Fibroblast of pulmonary artery (primary cell): ENCODE results near the gene KLK11.

Experiments used
- DNase-seq: peaks from one replicate; pipeline ENCODE4 v3.0.0-alpha.2; 2010; ENCODE audit warnings: low read depth
- H3K4me3 ChIP-seq: replicated peaks from 2 replicates; pipeline ENCODE4 v1.5.1; 2011; ENCODE audit warnings: low read depth, mild to moderate bottlenecking, control low read depth, low read length, moderate library complexity
- TF ChIP-seq, protein P1 (sequence below): IDR thresholded peaks from 2 replicates; pipeline ENCODE4 v1.5.1; 2011; ENCODE audit warnings: mild to moderate bottlenecking, control low read depth, low read length, inconsistent platforms; ENCODE audit errors: missing control alignments

The KLK11 gene

DNA sequence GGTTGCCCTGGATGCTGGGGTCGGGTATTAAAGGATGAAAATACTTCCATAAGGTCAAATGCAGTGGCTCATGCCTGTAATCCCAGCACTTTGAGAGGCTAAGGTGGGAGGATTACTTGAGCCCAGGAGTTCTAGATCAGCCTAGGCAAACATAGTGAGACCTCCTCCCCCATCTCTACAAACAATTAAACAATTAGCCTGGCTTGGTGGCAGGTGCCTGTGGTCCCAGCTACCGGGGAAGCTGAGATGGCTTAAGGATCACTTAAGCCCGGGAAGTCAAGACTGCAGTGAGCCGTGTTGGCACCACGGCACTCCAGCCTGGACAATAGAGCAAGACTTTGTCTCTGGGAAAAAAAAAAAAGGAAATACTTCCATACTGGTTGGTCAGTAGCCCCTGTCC lies 1.5 kb downstream of the KLK11 start:
- H3K4me3 ChIP-seq, result no peak overlapping the region
- no peak for DNase-seq
- TF ChIP-seq, protein P1, sequence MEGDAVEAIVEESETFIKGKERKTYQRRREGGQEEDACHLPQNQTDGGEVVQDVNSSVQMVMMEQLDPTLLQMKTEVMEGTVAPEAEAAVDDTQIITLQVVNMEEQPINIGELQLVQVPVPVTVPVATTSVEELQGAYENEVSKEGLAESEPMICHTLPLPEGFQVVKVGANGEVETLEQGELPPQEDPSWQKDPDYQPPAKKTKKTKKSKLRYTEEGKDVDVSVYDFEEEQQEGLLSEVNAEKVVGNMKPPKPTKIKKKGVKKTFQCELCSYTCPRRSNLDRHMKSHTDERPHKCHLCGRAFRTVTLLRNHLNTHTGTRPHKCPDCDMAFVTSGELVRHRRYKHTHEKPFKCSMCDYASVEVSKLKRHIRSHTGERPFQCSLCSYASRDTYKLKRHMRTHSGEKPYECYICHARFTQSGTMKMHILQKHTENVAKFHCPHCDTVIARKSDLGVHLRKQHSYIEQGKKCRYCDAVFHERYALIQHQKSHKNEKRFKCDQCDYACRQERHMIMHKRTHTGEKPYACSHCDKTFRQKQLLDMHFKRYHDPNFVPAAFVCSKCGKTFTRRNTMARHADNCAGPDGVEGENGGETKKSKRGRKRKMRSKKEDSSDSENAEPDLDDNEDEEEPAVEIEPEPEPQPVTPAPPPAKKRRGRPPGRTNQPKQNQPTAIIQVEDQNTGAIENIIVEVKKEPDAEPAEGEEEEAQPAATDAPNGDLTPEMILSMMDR, result no peak

DNA sequence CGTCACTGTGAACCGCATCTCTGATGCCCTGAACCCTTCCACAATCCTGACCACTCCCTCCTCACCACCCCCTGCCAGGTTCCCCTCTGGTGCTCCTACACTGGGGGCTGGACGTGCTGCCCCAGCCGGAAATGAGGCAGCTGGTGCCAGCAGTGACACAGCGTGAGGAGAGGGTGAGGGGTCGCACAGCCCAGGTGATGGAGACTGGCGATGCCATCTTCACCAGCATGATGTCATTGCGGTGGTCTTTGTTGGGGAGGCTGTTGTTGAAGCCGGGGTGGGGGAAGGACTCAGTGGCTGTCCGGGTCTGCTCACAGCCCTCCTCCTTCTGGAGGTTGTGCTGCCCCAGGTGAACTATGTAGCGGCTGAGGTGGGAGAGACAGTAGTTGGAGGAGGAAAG lies 2.5 kb downstream of the KLK11 start:
- H3K4me3 ChIP-seq, result no peak overlapping the region
- DNase-seq, result no peak
- TF ChIP-seq, protein P1, result no peak

DNA sequence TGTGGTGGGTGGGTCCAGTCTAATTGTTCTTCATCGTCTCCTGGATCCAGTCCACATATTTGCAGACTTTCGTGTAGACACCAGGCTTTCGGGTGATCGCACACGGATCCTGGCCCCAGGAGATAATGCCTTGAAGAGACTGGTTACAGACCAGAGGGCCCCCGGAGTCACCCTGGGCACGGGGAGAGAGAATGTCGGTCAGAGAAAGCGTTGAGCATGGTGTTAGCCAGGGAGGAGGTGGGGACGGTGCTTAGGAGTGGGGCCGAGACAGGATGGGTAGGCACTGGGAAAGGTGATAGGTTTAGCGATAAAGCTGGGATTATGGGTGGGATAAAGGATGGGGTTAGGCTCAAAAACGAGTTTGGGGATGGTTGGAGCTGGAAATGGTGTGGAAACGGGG lies 3.9 kb downstream of the KLK11 start:
- TF ChIP-seq, protein P1, result no peak
- no peak overlapping the region for H3K4me3 ChIP-seq
- no peak for DNase-seq

DNA sequence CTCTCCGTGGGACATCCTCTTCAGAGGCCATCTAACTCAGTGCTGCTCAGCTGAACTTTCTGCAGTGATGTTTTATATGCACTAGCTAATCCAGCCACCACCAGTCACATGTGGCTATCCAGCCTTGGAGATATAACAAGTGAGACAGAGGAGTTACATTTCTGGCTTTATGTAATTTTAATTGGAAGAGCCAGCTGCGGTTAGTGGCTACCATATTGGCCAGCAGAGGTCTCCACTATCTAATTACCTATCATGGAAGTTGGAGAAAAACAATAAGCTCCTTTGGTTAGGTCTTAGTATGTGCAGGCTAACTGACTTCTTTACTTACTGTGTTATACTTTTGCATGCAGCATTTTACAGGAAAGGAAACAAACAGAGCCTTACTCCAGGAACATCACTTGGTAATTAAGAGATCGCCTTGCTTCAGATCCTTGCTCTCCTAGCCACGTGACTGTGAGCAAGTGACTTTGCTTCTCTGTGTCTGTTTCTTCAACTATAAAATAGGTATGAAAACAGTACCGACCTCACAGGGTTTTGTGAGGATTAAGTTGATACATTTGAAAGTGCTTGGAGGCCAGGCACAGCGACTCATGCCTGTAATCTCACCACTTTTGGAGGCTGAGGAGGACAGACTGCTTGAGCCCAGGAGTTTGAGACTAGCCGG lies 5.3 kb downstream of the KLK11 start:
- TF ChIP-seq, protein P1, result peak; percentile 82
- no peak overlapping the region for H3K4me3 ChIP-seq
- peak; percentile 69 for DNase-seq

DNA sequence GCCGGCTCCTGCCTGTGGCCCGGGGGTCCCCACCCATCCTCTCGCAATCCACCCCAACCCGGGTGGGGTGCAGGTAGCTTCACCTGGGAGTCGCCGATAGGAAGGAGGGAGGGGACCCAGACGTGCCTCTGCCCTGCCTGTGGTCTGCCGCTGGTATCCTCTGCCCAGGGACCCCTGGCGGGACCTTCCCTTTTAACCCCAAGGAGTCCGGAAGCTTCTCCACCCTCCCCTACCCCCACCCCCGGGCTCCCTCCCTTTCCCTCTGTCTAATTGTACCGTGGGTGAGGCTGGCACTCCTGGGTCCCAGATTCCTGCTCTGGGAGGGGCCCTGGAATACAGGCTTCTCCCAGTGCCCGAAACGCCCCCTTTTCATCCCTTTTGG lies 6.9 kb downstream of the KLK11 start, which contains the start of gene KLK10:
Gene KLK10 (minus strand): TSS at position 166 of the 382 bp plus-strand sequence. CDS start 579 bp downstream, outside the sequence.
- TF ChIP-seq, protein P1, result no peak
- H3K4me3 ChIP-seq, result peak within 1 kb of the TSS; percentile 32
- no peak for DNase-seq

DNA sequence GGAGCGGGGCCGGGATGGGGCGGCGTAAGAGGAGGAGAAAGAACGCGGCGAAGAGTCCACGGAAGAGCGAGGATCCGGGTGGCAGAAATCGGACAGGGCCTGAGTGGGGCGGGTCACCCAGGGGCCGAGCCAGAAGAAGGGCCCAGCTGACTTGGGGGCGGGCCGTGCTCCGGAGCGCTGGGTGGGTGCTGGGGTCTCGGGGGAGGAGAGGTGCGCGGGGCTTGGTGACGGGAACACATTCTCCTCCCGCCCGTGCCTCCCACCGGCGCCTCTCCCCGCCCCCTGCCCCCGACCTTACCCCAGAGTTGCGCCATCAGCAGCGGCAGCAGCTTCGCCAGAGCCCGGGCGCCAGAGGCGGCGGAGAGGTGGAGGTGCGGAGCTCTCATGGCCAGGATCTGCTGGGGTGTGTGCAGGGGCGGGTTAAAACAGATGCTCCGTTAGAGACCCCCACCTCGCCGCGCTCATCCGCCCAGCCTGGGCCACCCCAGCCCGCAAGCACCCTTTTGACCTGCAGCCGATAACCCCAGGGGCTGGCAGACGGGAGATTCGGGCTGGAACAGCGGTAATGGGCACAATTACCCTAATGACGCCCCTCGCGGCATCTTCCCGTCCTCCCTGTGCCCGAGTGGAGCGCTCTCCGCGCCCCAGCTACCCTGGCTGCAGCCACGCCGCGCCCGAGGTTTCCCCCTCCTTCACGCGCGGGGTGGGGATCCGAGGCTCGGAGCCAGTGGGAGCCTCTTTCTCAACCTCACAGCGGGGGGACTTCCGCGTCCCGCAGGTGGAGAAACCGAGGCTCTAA lies 7.5 kb downstream of the KLK11 start:
- TF ChIP-seq, protein P1, result no peak
- peak overlapping the region; percentile 32 for H3K4me3 ChIP-seq
- DNase-seq, result peak; percentile 6
